ENCODE results near the gene PRKCH.

The PRKCH gene

DNA sequence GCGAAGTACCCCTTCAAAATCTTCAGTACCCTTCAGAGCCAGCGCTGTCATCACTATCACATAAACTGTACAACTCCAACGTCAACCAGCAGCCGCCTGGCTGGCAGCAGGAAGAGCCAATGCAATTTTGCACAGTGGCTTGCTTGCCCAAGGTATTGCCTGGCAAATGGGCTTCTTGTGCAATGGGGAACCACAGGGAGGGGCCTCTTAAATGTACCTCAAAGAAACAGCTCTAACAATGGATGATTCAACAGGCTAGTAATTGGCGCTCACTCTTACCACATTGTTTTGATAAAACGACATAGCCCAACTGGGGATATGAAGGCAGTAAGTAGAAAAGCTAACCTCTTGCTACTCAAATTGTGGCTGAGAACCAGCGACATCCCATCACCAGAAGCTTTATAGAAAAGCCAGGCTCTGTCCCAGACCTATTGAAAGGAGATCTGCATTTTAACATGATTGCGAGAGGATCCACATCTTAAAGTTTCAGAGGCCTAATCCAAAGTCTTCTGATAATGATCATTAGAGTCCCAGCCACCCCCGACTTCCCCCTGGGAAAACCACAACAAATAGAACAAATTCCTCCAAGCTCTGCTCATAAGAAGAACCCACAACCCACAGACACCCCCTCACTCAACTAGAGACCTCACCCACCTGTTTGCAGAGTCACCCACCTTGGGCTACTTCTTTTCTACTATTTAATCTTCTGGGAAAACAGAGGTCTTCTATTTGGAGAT is 248.6 kb downstream of the PRKCH start:
- peak overlapping the region in 1 of 2 experiments; percentile 6 for H3K4ac ChIP-seq (ENCODE audit: low read depth in 1 of 2, low read length in 2 of 2)
- H2AK5ac ChIP-seq (ENCODE audit: low read length, severe bottlenecking), result peak overlapping the region; percentile 97
- H3K4me1 ChIP-seq (ENCODE audit: control insufficient read depth, insufficient read depth, low read depth, low read length), result peaks cover 30% of the 10 kb centered on the region
- H3K18ac ChIP-seq (ENCODE audit: low read depth in 1 of 2, low read length in 2 of 2), result peak overlapping the region in 1 of 2 experiments; percentile 63
- no peak overlapping the region for H4K8ac ChIP-seq (ENCODE audit: low read length)
- H4K91ac ChIP-seq (ENCODE audit: low read length), result peak overlapping the region; percentile 25
- peak overlapping the region; percentile 44 for H2BK15ac ChIP-seq (ENCODE audit: low read depth, poor library complexity, severe bottlenecking)
- no peak overlapping the region for H3K4me2 ChIP-seq (ENCODE audit: low read length, poor library complexity, severe bottlenecking)
- H2AFZ ChIP-seq (ENCODE audit: low read depth, low read length), result no peak overlapping the region
- H3K36me3 ChIP-seq (ENCODE audit: control insufficient read depth in 1 of 2, insufficient read depth in 2 of 2, low read depth in 1 of 2, low read length in 2 of 2), result no peaks in the 10 kb centered on the region
- H3K14ac ChIP-seq (ENCODE audit: low read length in 2 of 2), result no peak overlapping the region
- H2BK120ac ChIP-seq (ENCODE audit: low read depth, low read length), result no peak overlapping the region
- no peaks in the 10 kb centered on the region for H3K9me3 ChIP-seq (ENCODE audit: control insufficient read depth, low read length)
- peak overlapping the region; percentile 70 for H3K9ac ChIP-seq (ENCODE audit: low read length)
- peak overlapping the region in 1 of 2 experiments; percentile 62 for H3K4me3 ChIP-seq (ENCODE audit: insufficient read depth in 1 of 2, low read depth in 1 of 2, low read length in 2 of 2)
- WGBS, result 67% methylated on average over 9 of the region's 9 CpGs
- no peaks in the 10 kb centered on the region for H3K27me3 ChIP-seq (ENCODE audit: control insufficient read depth in 1 of 2, insufficient read depth in 1 of 2, low read length in 2 of 2)
- H2BK12ac ChIP-seq (ENCODE audit: low read length in 2 of 2), result peak overlapping the region; percentile 4 to 28
- H3K27ac ChIP-seq (ENCODE audit: low read length, poor library complexity, severe bottlenecking), result peak overlapping the region; percentile 58
- peak; percentile 57 for DNase-seq
- H2BK5ac ChIP-seq (ENCODE audit: low read depth, low read length, poor library complexity, severe bottlenecking), result peak overlapping the region; percentile 39
- H3K79me1 ChIP-seq (replicated peaks; ENCODE audit: low read length, poor library complexity, severe bottlenecking), result peaks cover 9% of the 10 kb centered on the region
- no peak overlapping the region for H3K23ac ChIP-seq (ENCODE audit: low read length in 2 of 2)

DNA sequence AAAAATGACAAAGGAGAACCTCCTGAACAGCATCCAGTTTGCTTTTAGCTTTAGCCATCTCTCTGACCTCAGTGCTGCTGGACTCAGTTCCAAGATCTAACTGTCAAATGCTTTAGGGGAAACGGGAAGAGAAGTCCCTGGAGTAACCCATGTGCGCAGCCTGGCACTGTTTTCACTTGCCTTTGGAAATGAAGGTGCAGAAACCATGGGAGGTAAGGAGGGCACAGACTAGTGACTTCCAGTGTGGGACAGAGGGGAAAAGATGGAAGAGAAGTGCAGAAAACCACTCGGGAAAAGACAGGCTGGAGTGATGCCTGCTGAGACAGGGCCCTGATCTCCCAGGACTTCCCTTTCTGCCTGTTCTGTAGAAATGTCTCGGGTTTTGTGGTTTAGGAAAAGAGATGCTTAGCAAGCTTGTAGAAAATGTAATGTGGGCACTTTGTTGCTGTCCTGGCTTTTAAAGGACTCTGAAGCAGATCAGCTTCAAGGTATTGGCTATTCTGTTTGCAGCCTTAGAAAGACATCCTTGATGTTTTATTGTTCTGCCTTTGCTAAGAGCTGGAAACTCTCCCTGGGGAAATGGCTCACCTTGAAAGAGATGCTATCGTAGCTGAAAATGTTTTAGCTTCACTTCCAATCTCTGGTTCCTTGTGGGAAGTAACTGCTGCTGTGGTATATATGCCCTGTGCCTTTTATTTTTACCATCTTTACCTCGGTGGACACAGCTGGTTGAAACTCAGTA is 249.3 kb downstream of the PRKCH start:
- Histone ChIP-seq H2AK5ac (ENCODE audit: low read length, severe bottlenecking) (peak overlapping the region; percentile 97), H3K4ac (ENCODE audit: low read depth in 1 of 2, low read length in 2 of 2) (peak overlapping the region; percentile 6 to 35), H3K4me1 (ENCODE audit: control insufficient read depth, insufficient read depth, low read depth, low read length) (peaks cover 32% of the 10 kb centered on the region), H3K36me3 (ENCODE audit: control insufficient read depth in 1 of 2, insufficient read depth in 2 of 2, low read depth in 1 of 2, low read length in 2 of 2) (no peaks in the 10 kb centered on the region), H3K27me3 (ENCODE audit: control insufficient read depth in 1 of 2, insufficient read depth in 1 of 2, low read length in 2 of 2) (no peaks in the 10 kb centered on the region), H2BK15ac (ENCODE audit: low read depth, poor library complexity, severe bottlenecking) (peak overlapping the region; percentile 6), H4K91ac (ENCODE audit: low read length) (peak overlapping the region; percentile 66), H2AFZ (ENCODE audit: low read depth, low read length) (no peak overlapping the region), H3K18ac (ENCODE audit: low read depth in 1 of 2, low read length in 2 of 2) (no peak overlapping the region), H3K9me3 (ENCODE audit: control insufficient read depth, low read length) (no peaks in the 10 kb centered on the region), H2BK5ac (ENCODE audit: low read depth, low read length, poor library complexity, severe bottlenecking) (peak overlapping the region; percentile 48), H2BK12ac (ENCODE audit: low read length in 2 of 2) (peak overlapping the region in 1 of 2 experiments; percentile 33), H3K23ac (ENCODE audit: low read length in 2 of 2) (no peak overlapping the region), H3K14ac (ENCODE audit: low read length in 2 of 2) (no peak overlapping the region), H3K79me1 (replicated peaks; ENCODE audit: low read length, poor library complexity, severe bottlenecking) (peaks cover 11% of the 10 kb centered on the region), H4K8ac (ENCODE audit: low read length) (peak overlapping the region; percentile 79), H3K27ac (ENCODE audit: low read length, poor library complexity, severe bottlenecking) (peak overlapping the region; percentile 58), H3K4me3 (ENCODE audit: insufficient read depth in 1 of 2, low read depth in 1 of 2, low read length in 2 of 2) (peak overlapping the region in 1 of 2 experiments; percentile 62), H3K4me2 (ENCODE audit: low read length, poor library complexity, severe bottlenecking) (no peak overlapping the region), H3K9ac (ENCODE audit: low read length) (peak overlapping the region; percentile 70), H2BK120ac (ENCODE audit: low read depth, low read length) (peak overlapping the region; percentile 29)
- DNase-seq, result no peak
- WGBS, result 72% methylated on average over 6 of the region's 6 CpGs

DNA sequence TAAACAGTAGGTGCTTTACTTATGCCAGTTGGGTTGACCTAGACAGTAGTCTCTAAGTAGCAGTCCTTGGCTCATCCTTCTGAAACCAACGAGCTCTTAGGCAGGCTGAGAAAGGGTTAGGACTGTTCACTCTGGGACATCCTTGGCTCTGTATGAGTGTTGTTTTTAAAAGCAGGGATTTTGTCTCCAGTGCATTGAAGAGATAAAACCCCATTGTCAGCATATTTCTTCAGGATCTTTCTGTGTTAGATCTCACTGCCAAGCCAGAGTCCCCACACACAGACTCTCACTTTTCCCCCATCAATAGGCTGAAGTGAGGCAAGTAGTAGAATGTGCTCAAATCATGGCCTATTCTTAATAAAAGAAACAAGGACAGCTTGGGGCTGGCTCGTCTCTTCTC is 250.5 kb downstream of the PRKCH start:
- no peak overlapping the region for H4K8ac ChIP-seq (ENCODE audit: low read length)
- peak overlapping the region; percentile 42 for H3K27ac ChIP-seq (ENCODE audit: low read length, poor library complexity, severe bottlenecking)
- H3K4me2 ChIP-seq (ENCODE audit: low read length, poor library complexity, severe bottlenecking), result no peak overlapping the region
- no peak overlapping the region for H2BK12ac ChIP-seq (ENCODE audit: low read length in 2 of 2)
- no peak overlapping the region for H2BK15ac ChIP-seq (ENCODE audit: low read depth, poor library complexity, severe bottlenecking)
- peaks cover 14% of the 10 kb centered on the region for H3K79me1 ChIP-seq (replicated peaks; ENCODE audit: low read length, poor library complexity, severe bottlenecking)
- H3K4me1 ChIP-seq (ENCODE audit: control insufficient read depth, insufficient read depth, low read depth, low read length), result peaks cover 32% of the 10 kb centered on the region
- no peak overlapping the region for H3K9ac ChIP-seq (ENCODE audit: low read length)
- no peak overlapping the region for H3K23ac ChIP-seq (ENCODE audit: low read length in 2 of 2)
- H3K4me3 ChIP-seq (ENCODE audit: insufficient read depth in 1 of 2, low read depth in 1 of 2, low read length in 2 of 2), result peak overlapping the region in 1 of 2 experiments; percentile 35
- 90% methylated on average over 2 of the region's 2 CpGs for WGBS
- H2AFZ ChIP-seq (ENCODE audit: low read depth, low read length), result no peak overlapping the region
- DNase-seq, result no peak
- H3K14ac ChIP-seq (ENCODE audit: low read length in 2 of 2), result no peak overlapping the region
- no peak overlapping the region for H2BK120ac ChIP-seq (ENCODE audit: low read depth, low read length)
- H2AK5ac ChIP-seq (ENCODE audit: low read length, severe bottlenecking), result peak overlapping the region; percentile 95
- H3K36me3 ChIP-seq (ENCODE audit: control insufficient read depth in 1 of 2, insufficient read depth in 2 of 2, low read depth in 1 of 2, low read length in 2 of 2), result no peaks in the 10 kb centered on the region
- no peaks in the 10 kb centered on the region for H3K27me3 ChIP-seq (ENCODE audit: control insufficient read depth in 1 of 2, insufficient read depth in 1 of 2, low read length in 2 of 2)
- H4K91ac ChIP-seq (ENCODE audit: low read length), result no peak overlapping the region
- H3K9me3 ChIP-seq (ENCODE audit: control insufficient read depth, low read length), result no peaks in the 10 kb centered on the region
- no peak overlapping the region for H2BK5ac ChIP-seq (ENCODE audit: low read depth, low read length, poor library complexity, severe bottlenecking)
- H3K18ac ChIP-seq (ENCODE audit: low read depth in 1 of 2, low read length in 2 of 2), result no peak overlapping the region
- no peak overlapping the region for H3K4ac ChIP-seq (ENCODE audit: low read depth in 1 of 2, low read length in 2 of 2)

DNA sequence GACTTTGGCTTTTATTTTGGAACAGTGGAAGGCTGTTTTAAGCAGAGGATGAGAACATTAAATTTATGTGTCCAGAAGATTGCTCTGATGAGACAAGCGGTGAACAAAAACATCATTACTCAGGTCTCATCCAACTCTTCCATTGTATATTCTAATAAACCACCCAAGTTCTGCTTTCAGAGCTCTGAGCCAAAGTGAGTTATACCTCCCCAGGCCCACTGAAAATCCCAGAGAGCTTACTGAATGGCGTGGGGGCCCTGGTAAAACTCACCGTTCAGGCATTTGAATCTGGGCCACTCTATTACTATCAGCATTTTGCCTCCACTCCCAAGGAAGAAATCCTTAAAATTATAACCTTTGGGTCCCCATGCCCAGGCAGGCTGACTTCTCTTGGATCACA is 251.9 kb downstream of the PRKCH start:
- H2BK120ac ChIP-seq (ENCODE audit: low read depth, low read length), result peak overlapping the region; percentile 27
- H2AFZ ChIP-seq (ENCODE audit: low read depth, low read length), result no peak overlapping the region
- no peaks in the 10 kb centered on the region for H3K36me3 ChIP-seq (ENCODE audit: control insufficient read depth in 1 of 2, insufficient read depth in 2 of 2, low read depth in 1 of 2, low read length in 2 of 2)
- no peak overlapping the region for H3K18ac ChIP-seq (ENCODE audit: low read depth in 1 of 2, low read length in 2 of 2)
- H3K27me3 ChIP-seq (ENCODE audit: control insufficient read depth in 1 of 2, insufficient read depth in 1 of 2, low read length in 2 of 2), result no peaks in the 10 kb centered on the region
- H3K14ac ChIP-seq (ENCODE audit: low read length in 2 of 2), result no peak overlapping the region
- DNase-seq, result no peak
- H3K27ac ChIP-seq (ENCODE audit: low read length, poor library complexity, severe bottlenecking), result peak overlapping the region; percentile 96
- peak overlapping the region in 1 of 2 experiments; percentile 43 for H3K4me3 ChIP-seq (ENCODE audit: insufficient read depth in 1 of 2, low read depth in 1 of 2, low read length in 2 of 2)
- no peaks in the 10 kb centered on the region for H3K9me3 ChIP-seq (ENCODE audit: control insufficient read depth, low read length)
- peaks cover 24% of the 10 kb centered on the region for H3K4me1 ChIP-seq (ENCODE audit: control insufficient read depth, insufficient read depth, low read depth, low read length)
- 65% methylated on average over 3 of the region's 3 CpGs for WGBS
- H3K4me2 ChIP-seq (ENCODE audit: low read length, poor library complexity, severe bottlenecking), result peak overlapping the region; percentile 49
- peak overlapping the region; percentile 91 for H2AK5ac ChIP-seq (ENCODE audit: low read length, severe bottlenecking)
- peaks cover 12% of the 10 kb centered on the region for H3K79me1 ChIP-seq (replicated peaks; ENCODE audit: low read length, poor library complexity, severe bottlenecking)
- H4K8ac ChIP-seq (ENCODE audit: low read length), result no peak overlapping the region
- no peak overlapping the region for H3K23ac ChIP-seq (ENCODE audit: low read length in 2 of 2)
- H3K9ac ChIP-seq (ENCODE audit: low read length), result peak overlapping the region; percentile 64
- peak overlapping the region in 1 of 2 experiments; percentile 6 for H3K4ac ChIP-seq (ENCODE audit: low read depth in 1 of 2, low read length in 2 of 2)
- no peak overlapping the region for H2BK15ac ChIP-seq (ENCODE audit: low read depth, poor library complexity, severe bottlenecking)
- H4K91ac ChIP-seq (ENCODE audit: low read length), result no peak overlapping the region
- H2BK5ac ChIP-seq (ENCODE audit: low read depth, low read length, poor library complexity, severe bottlenecking), result peak overlapping the region; percentile 48
- H2BK12ac ChIP-seq (ENCODE audit: low read length in 2 of 2), result peak overlapping the region in 1 of 2 experiments; percentile 38

Data from mesenchymal stem cell (in vitro differentiated cells and primary cell).